ENCODE data around the gene TRIO.
A peak's percentile ranks its signal among the peaks of the same experiment; 100 is the strongest.

The TRIO gene

DNA sequence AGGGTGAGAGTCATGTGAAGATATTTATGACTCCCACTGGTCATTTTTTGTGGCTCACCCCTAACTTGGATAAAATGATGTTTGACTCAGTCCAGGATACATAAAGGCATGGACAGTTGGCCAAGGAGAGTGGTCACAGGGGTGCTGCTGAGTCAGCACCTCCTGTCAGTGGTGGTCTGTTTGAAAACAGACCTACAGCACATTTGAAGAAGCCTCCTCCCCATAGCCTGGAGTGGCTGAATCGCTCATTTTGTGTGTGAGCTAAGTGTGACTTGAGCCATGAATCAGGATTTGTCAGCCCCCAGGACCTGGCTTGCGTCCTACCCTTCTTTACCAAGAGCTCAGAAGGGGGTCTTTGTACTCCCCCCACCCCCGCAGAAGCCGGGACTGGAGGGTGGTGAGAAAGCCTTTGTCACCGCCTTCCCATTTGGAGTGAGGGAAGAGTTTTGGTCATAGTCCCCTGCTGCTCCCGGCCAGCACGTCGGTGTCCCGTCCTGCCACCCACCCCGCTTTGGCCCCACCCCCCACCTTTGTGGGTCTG lies 35.6 kb downstream of the TRIO start:
- no peak for TF ChIP-seq JUND (IDR thresholded peaks at IDR 0.05; ENCODE audit: low read depth)
- in situ Hi-C loops (cut with HindIII; ENCODE audit: low pct_unique_long_range_greater_than_20kb, low sequenced_read_pairs) = no loop called here
- no peak for DNase-seq (ENCODE audit: low read depth in 1 of 2, low spot score in 1 of 2)

GRCh38 chr5:14179446-14179845 lies 36.3 kb downstream of the TRIO start:
- no peak for TF ChIP-seq JUND (IDR thresholded peaks at IDR 0.05; ENCODE audit: low read depth)
- no peak for DNase-seq (ENCODE audit: low read depth in 1 of 2, low spot score in 1 of 2)
- in situ Hi-C loops (cut with HindIII; ENCODE audit: low pct_unique_long_range_greater_than_20kb, low sequenced_read_pairs) = no loop called here

DNA sequence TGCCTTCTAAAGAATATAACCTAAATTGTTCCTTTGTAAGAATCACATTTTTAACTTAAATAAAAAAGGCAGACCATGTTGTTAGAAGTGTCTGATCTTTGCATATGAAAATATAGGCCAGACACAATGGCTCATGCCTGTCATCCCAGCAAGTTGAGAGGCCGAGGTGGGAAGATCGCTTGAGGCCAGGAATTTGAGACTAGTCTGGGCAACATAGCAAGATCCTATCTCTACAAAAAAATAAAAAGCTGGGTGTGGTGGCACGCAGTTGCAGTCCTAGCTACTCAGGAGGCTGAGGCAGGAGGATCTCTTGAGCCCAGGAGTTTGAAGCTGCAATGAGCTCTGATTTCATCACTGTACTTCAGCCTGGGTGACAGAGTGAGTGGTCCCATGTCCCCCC lies 37.3 kb downstream of the TRIO start:
- DNase-seq (ENCODE audit: low read depth in 1 of 2, low spot score in 1 of 2) = peak in 1 of 2 experiments; percentile 85
- in situ Hi-C loops (cut with HindIII; ENCODE audit: low pct_unique_long_range_greater_than_20kb, low sequenced_read_pairs) = no loop called here
- no peak for TF ChIP-seq JUND (IDR thresholded peaks at IDR 0.05; ENCODE audit: low read depth)

- no peak for TF ChIP-seq JUND (IDR thresholded peaks at IDR 0.05; ENCODE audit: low read depth)
- DNase-seq (ENCODE audit: low read depth in 1 of 2, low spot score in 1 of 2) = no peak
- in situ Hi-C loops (cut with HindIII; ENCODE audit: low pct_unique_long_range_greater_than_20kb, low sequenced_read_pairs) = no loop called here
Observed at GRCh38 chr5:14181299-14181968, 38.3 kb downstream of the TRIO start.

GRCh38 chr5:14182761-14183160 lies 39.6 kb downstream of the TRIO start:
- in situ Hi-C loops (cut with HindIII; ENCODE audit: low pct_unique_long_range_greater_than_20kb, low sequenced_read_pairs) = no loop called here
- no peak for DNase-seq (ENCODE audit: low read depth in 1 of 2, low spot score in 1 of 2)
- no peak for TF ChIP-seq JUND (IDR thresholded peaks at IDR 0.05; ENCODE audit: low read depth)

- no peak for DNase-seq (ENCODE audit: low read depth in 1 of 2, low spot score in 1 of 2)
- TF ChIP-seq JUND (IDR thresholded peaks at IDR 0.05; ENCODE audit: low read depth) = no peak
- in situ Hi-C loops (cut with HindIII; ENCODE audit: low pct_unique_long_range_greater_than_20kb, low sequenced_read_pairs) = no loop called here
Observed at GRCh38 chr5:14183187-14183939, 40.2 kb downstream of the TRIO start.

- DNase-seq (ENCODE audit: low read depth in 1 of 2, low spot score in 1 of 2) = no peak
- in situ Hi-C loops (cut with HindIII; ENCODE audit: low pct_unique_long_range_greater_than_20kb, low sequenced_read_pairs) = no loop called here
- TF ChIP-seq JUND (IDR thresholded peaks at IDR 0.05; ENCODE audit: low read depth) = no peak
Observed at GRCh38 chr5:14184082-14184481, 40.9 kb downstream of the TRIO start.

DNA sequence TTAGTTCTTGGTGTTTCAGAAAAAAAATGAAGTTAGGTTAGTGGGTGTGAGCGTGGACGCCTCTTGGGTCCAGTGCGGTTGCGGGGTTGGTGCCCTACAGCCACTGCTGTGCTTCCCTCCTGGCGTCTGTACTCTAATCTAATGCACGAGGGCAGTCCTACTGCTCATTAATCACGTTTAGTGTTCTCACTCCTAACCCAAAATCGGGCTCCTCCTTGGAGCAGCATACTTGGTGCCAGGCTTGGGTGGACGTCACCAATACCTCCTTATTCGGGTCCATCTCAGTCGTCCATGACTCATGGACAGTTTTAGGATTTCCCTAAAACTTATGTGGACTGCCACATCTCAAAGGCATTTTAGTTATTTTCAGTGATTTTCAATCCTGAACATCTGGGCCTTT lies 41.6 kb downstream of the TRIO start:
- no peak for TF ChIP-seq JUND (IDR thresholded peaks at IDR 0.05; ENCODE audit: low read depth)
- in situ Hi-C loops (cut with HindIII; ENCODE audit: low pct_unique_long_range_greater_than_20kb, low sequenced_read_pairs) = no loop called here
- DNase-seq (ENCODE audit: low read depth in 1 of 2, low spot score in 1 of 2) = no peak

GRCh38 chr5:14185326-14186058 lies 42.4 kb downstream of the TRIO start:
- DNase-seq (ENCODE audit: low read depth in 1 of 2, low spot score in 1 of 2) = no peak
- in situ Hi-C loops (cut with HindIII; ENCODE audit: low pct_unique_long_range_greater_than_20kb, low sequenced_read_pairs) = no loop called here
- no peak for TF ChIP-seq JUND (IDR thresholded peaks at IDR 0.05; ENCODE audit: low read depth)

DNA sequence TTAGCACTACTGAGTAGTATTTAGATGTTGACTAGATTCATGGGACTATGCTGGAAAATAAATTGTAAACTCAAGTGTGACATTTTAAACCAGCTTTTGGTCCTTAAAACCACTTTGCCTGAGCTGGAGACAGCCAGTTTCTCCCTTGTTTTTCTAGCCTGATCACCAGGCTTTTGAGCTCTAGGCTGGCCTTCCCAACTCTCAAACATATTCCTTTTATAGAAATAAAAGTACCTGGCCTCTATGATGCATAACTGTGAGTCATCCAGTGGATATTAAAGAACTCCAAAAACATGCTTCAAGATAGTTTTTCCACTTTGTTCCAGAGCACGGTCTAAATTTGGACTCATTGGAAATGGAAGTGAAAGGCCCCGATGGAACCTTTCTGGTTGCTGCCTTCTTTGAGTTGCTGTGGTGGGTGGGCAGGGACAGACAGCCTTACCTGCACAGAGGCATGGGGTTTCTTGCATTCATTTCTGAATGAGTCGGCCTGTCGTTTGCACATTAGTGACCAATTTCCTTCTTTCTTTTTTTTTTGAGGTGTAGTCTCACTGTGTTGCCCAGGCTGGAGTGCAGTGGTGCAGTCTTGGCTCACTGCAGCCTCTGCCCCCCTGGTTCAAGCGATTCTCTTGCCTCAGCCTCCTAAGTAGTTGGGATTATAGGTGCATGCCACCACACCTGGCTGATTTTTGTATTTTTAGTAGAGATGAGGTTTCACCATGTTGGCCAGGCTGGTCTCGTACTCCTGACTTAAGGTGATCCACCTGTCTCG lies 43.1 kb downstream of the TRIO start:
- TF ChIP-seq JUND (IDR thresholded peaks at IDR 0.05; ENCODE audit: low read depth) = no peak
- no peak for DNase-seq (ENCODE audit: low read depth in 1 of 2, low spot score in 1 of 2)
- in situ Hi-C loops (cut with HindIII; ENCODE audit: low pct_unique_long_range_greater_than_20kb, low sequenced_read_pairs) = no loop called here

DNA sequence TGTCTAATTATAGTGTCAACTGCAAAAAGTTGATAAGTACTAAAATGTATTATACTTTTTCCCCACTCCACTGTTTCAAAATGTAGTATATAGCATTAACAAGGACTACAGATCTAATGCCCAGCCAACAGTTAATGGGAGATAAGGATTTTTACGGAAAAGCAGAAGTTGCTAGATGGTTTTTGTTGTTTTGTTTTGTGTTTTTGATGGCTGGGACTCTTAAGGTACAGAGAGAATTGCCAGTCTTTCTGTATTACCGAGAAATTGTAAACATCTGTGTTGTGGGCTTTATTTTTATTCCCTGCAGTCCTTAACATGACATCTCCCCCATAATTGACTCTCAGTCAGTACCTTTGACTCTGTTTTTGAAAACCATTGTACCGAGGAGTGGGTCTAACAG lies 44.0 kb downstream of the TRIO start:
- in situ Hi-C loops (cut with HindIII; ENCODE audit: low pct_unique_long_range_greater_than_20kb, low sequenced_read_pairs) = no loop called here
- DNase-seq (ENCODE audit: low read depth in 1 of 2, low spot score in 1 of 2) = no peak
- no peak for TF ChIP-seq JUND (IDR thresholded peaks at IDR 0.05; ENCODE audit: low read depth)

GRCh38 chr5:14187660-14188059 lies 44.5 kb downstream of the TRIO start:
- in situ Hi-C loops (cut with HindIII; ENCODE audit: low pct_unique_long_range_greater_than_20kb, low sequenced_read_pairs) = no loop called here
- DNase-seq (ENCODE audit: low read depth in 1 of 2, low spot score in 1 of 2) = no peak
- TF ChIP-seq JUND (IDR thresholded peaks at IDR 0.05; ENCODE audit: low read depth) = no peak

Data from T47D (cell line).